ENCODE results near the gene EPHB1.

EPHB1 gene

DNA sequence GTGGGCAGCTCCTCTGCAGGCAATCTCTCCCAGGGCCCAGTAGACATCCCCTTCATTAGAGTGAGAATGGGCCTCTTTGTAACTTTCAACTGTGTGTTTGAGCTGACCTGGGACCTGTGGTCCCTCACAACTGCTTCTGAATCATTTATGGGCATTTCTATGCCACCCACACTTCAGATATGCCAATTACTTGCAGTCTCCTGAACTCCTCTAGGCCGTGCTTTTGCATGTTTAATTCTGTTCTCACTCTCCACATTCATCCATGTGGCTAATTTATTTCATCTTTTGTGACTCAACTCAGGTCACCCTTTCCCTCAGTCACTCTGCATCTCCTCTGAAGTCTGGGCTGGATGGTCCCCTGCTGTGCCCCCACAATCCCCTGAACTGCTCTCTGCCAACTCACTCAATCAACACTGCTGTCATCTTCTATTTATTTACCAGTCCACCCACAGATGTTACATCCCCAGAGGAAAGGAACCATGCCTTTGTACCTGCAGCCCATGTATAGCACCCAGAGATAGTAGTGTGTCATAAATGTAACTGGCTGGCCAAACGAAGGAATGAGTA is 364.7 kb downstream of the EPHB1 start (continued):
- TF ChIP-seq, protein P1, sequence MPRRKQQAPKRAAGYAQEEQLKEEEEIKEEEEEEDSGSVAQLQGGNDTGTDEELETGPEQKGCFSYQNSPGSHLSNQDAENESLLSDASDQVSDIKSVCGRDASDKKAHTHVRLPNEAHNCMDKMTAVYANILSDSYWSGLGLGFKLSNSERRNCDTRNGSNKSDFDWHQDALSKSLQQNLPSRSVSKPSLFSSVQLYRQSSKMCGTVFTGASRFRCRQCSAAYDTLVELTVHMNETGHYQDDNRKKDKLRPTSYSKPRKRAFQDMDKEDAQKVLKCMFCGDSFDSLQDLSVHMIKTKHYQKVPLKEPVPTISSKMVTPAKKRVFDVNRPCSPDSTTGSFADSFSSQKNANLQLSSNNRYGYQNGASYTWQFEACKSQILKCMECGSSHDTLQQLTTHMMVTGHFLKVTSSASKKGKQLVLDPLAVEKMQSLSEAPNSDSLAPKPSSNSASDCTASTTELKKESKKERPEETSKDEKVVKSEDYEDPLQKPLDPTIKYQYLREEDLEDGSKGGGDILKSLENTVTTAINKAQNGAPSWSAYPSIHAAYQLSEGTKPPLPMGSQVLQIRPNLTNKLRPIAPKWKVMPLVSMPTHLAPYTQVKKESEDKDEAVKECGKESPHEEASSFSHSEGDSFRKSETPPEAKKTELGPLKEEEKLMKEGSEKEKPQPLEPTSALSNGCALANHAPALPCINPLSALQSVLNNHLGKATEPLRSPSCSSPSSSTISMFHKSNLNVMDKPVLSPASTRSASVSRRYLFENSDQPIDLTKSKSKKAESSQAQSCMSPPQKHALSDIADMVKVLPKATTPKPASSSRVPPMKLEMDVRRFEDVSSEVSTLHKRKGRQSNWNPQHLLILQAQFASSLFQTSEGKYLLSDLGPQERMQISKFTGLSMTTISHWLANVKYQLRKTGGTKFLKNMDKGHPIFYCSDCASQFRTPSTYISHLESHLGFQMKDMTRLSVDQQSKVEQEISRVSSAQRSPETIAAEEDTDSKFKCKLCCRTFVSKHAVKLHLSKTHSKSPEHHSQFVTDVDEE (CRISPR knock-in tag; IDR thresholded peaks at IDR 0.05), result no peak
- no peak for TF ChIP-seq BACH2 (CRISPR knock-in tag; IDR thresholded peaks at IDR 0.05; ENCODE audit: borderline replicate concordance)
- no peak for TF ChIP-seq TOX (CRISPR knock-in tag; IDR thresholded peaks at IDR 0.05; ENCODE audit: borderline replicate concordance)
- no peak for TF ChIP-seq RARB (CRISPR knock-in tag; IDR thresholded peaks at IDR 0.05)
- TF ChIP-seq ESRRG (CRISPR knock-in tag; IDR thresholded peaks at IDR 0.05), result no peak
- TF ChIP-seq, protein P2, sequence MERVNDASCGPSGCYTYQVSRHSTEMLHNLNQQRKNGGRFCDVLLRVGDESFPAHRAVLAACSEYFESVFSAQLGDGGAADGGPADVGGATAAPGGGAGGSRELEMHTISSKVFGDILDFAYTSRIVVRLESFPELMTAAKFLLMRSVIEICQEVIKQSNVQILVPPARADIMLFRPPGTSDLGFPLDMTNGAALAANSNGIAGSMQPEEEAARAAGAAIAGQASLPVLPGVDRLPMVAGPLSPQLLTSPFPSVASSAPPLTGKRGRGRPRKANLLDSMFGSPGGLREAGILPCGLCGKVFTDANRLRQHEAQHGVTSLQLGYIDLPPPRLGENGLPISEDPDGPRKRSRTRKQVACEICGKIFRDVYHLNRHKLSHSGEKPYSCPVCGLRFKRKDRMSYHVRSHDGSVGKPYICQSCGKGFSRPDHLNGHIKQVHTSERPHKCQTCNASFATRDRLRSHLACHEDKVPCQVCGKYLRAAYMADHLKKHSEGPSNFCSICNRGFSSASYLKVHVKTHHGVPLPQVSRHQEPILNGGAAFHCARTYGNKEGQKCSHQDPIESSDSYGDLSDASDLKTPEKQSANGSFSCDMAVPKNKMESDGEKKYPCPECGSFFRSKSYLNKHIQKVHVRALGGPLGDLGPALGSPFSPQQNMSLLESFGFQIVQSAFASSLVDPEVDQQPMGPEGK (CRISPR knock-in tag; IDR thresholded peaks at IDR 0.05; ENCODE audit: borderline replicate concordance), result no peak
- TF ChIP-seq, protein P3, sequence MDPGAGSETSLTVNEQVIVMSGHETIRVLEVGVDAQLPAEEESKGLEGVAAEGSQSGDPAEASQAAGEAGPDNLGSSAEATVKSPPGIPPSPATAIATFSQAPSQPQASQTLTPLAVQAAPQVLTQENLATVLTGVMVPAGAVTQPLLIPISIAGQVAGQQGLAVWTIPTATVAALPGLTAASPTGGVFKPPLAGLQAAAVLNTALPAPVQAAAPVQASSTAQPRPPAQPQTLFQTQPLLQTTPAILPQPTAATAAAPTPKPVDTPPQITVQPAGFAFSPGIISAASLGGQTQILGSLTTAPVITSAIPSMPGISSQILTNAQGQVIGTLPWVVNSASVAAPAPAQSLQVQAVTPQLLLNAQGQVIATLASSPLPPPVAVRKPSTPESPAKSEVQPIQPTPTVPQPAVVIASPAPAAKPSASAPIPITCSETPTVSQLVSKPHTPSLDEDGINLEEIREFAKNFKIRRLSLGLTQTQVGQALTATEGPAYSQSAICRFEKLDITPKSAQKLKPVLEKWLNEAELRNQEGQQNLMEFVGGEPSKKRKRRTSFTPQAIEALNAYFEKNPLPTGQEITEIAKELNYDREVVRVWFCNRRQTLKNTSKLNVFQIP (CRISPR knock-in tag; IDR thresholded peaks at IDR 0.05; ENCODE audit: borderline replicate concordance, low read depth), result no peak

DNA sequence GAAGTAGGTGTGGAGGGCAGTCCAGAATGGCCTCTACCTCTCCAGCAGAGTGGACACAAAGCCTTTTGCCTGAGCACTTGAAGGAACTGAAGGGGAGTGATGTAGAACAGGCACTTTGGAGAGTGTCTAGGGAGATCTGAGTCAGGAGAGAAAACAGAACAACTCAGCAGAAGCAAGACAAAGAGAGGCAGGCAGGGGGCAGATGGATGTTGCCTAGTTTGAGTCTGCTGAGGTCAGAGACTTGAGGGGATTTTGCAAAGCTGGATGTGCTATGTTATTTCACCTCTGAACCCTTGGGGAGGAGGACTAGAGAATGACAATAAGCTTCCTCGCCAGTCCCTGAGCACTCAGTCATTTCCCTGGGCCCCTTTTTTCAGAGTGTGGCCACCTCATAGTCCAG is 366.4 kb downstream of the EPHB1 start:
- TF ChIP-seq, protein P4, sequence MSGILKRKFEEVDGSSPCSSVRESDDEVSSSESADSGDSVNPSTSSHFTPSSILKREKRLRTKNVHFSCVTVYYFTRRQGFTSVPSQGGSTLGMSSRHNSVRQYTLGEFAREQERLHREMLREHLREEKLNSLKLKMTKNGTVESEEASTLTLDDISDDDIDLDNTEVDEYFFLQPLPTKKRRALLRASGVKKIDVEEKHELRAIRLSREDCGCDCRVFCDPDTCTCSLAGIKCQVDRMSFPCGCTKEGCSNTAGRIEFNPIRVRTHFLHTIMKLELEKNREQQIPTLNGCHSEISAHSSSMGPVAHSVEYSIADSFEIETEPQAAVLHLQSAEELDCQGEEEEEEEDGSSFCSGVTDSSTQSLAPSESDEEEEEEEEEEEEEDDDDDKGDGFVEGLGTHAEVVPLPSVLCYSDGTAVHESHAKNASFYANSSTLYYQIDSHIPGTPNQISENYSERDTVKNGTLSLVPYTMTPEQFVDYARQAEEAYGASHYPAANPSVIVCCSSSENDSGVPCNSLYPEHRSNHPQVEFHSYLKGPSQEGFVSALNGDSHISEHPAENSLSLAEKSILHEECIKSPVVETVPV (CRISPR knock-in tag; IDR thresholded peaks at IDR 0.05), result no peak
- no peak for TF ChIP-seq RARB (CRISPR knock-in tag; IDR thresholded peaks at IDR 0.05)
- no peak for ATAC-seq

DNA sequence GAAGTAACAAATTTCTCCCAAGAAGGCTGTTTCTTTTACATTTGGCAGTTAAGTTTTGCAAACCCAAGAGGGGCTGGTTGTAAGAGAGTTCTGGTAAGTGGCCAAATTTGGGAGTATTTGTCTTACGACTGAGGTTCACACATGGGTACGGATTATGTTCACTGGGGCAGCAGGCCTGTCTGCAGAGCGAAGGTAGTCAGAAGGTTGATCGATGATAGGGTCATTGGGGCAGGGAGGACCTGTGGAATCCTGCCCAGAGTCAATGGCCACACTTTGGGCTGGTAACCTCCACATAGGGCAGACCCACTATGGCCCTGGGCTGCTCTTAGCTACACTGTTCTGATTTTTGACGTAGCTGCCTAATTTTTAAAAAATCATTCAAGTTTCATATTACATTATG is 368.6 kb downstream of the EPHB1 start:
- TF ChIP-seq RARB (CRISPR knock-in tag; IDR thresholded peaks at IDR 0.05) (no peak), ZC3H10 (CRISPR knock-in tag; IDR thresholded peaks at IDR 0.05) (no peak), PPARA (CRISPR knock-in tag; IDR thresholded peaks at IDR 0.05; ENCODE audit: borderline replicate concordance) (no peak), OSR1 (CRISPR knock-in tag; IDR thresholded peaks at IDR 0.05) (no peak), ESRRG (CRISPR knock-in tag; IDR thresholded peaks at IDR 0.05) (no peak), SNAI2 (CRISPR knock-in tag; IDR thresholded peaks at IDR 0.05) (no peak), ZNF565 (CRISPR knock-in tag; conservative IDR thresholded peaks at IDR 0.05; ENCODE audit: low read depth) (no peak), BACH2 (CRISPR knock-in tag; IDR thresholded peaks at IDR 0.05; ENCODE audit: borderline replicate concordance) (no peak), ARNTL (CRISPR knock-in tag; IDR thresholded peaks at IDR 0.05; ENCODE audit: borderline replicate concordance, low read depth) (no peak), GLIS3 (CRISPR knock-in tag; IDR thresholded peaks at IDR 0.05) (no peak), ISL1 (CRISPR knock-in tag; IDR thresholded peaks at IDR 0.05) (no peak), ZNF8 (CRISPR knock-in tag; IDR thresholded peaks at IDR 0.05) (no peak)
- TF ChIP-seq, protein P2 (CRISPR knock-in tag; IDR thresholded peaks at IDR 0.05; ENCODE audit: borderline replicate concordance), result no peak
- TF ChIP-seq, protein P3 (CRISPR knock-in tag; IDR thresholded peaks at IDR 0.05; ENCODE audit: borderline replicate concordance, low read depth), result no peak
- TF ChIP-seq, protein P5, sequence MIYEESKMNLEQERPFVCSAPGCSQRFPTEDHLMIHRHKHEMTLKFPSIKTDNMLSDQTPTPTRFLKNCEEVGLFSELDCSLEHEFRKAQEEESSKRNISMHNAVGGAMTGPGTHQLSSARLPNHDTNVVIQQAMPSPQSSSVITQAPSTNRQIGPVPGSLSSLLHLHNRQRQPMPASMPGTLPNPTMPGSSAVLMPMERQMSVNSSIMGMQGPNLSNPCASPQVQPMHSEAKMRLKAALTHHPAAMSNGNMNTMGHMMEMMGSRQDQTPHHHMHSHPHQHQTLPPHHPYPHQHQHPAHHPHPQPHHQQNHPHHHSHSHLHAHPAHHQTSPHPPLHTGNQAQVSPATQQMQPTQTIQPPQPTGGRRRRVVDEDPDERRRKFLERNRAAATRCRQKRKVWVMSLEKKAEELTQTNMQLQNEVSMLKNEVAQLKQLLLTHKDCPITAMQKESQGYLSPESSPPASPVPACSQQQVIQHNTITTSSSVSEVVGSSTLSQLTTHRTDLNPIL (CRISPR knock-in tag; IDR thresholded peaks at IDR 0.05; ENCODE audit: low read depth), result no peak
- no peak for ATAC-seq

All from SK-N-SH treated with all-trans-retinoic acid at 6 μM for 48 hours (cell line).